Pancreas (tissue), 10 donors: ENCODE data around the gene RNF220. TPM values are rescaled to one million over a fixed set of nuclear protein-coding genes. Genes with fewer than 3 reads are reported as not detected.
A peak's percentile ranks its signal among the peaks of the same experiment; 100 is the strongest.

ENCODE experiments used
- ATAC-seq, 4 donors: fragments of 200-7000 bp; cut with Tn5 transposase; one replicate each; pipeline versions ENCODE4 v1.8.0 to v1.9.1; 2020; ENCODE audit warnings: mild to moderate bottlenecking in 4 of 4, moderate library complexity in 4 of 4
- DNase-seq, 6 donors: peaks; one replicate each; pipeline ENCODE4 v3.0.0-alpha.2; 2020
- FAIRE-seq: peaks from 2 replicates; lab custom pipeline; 2012; peaks lifted over from hg19 to GRCh38; lab: Jason Lieb, UNC
- H3K27ac ChIP-seq, 4 donors: fragments of 200-600 bp; sonication (generic); 1 replicate in 3 of 4; 2 replicates in 1 of 4; pipeline versions ENCODE4 v1.5.0 to v1.8.0; 2020
- H3K27me3 ChIP-seq, 4 donors: fragments of 200-600 bp; one replicate each; pipeline ENCODE4 v1.8.0; 2021
- H3K36me3 ChIP-seq, 3 donors: fragments of 200-600 bp; sonication (generic) in 1 of 3; one replicate each; pipeline versions ENCODE4 v1.5.0 to v1.8.0; 2020 to 2021
- H3K4me1 ChIP-seq, 3 donors: fragments of 200-600 bp; one replicate each; pipeline ENCODE4 v1.8.0; 2021
- H3K4me3 ChIP-seq, 4 donors: fragments of 200-600 bp; sonication (generic) in 2 of 4; one replicate each; pipeline versions ENCODE4 v1.5.0 to v1.8.0; 2020 to 2021
- H3K9me3 ChIP-seq, 4 donors: fragments of 200-600 bp; one replicate each; pipeline ENCODE4 v1.8.0; 2021
- CTCF ChIP-seq, 4 donors: fragments of 200-600 bp; sonication (generic) in 3 of 4; IDR thresholded peaks; one replicate each; pipeline versions ENCODE4 v1.5.0 to v1.8.0; 2021; ENCODE audit warnings: antibody characterized with exemption in 4 of 4
- WGBS, 2 donors: extraction: QIAGEN DNeasy Blood & Tissue Kit; methylation state at CpG; one replicate each; pipeline ENCODE4 v1.1.7; 2013; 5-methylcytosine and 5-hydroxymethylcytosine counted together
- intact Hi-C, 3 donors: fragments of 100-400 bp; cut with DNase I; formaldehyde crosslinking; loops; one replicate each; pipeline versions ENCODE4 v1.11.1 to v1.14.2; 2022
- polyA plus RNA-seq, 2 donors: library from polyadenylated mRNA; stranded (reverse); fragments of 200-250 nt; gene quantifications; one replicate each; pipeline ENCODE4 v1.2.3, GENCODE V29; 2013
- total RNA-seq, 6 donors: library from RNA; stranded (reverse); fragmentation: NEBNext Ultra II Directional in 4 of 6; extraction: Animal tissue kit (Norgen Biotek cat#: 25700) in 4 of 6; gene quantifications; one replicate each; pipeline versions ENCODE4 v1.2.1 to v1.2.4, GENCODE V29; 2021 to 2023
- donor health status: healthy with polysubstance abuse.
- donor health status: DM: no; HTN: no; CAD: no; lungs with moderate emphysema.
- donor health status: DM: no; HTN: no; CAD: no.
- donor health status: control.
- donor health status: control.
- donor health status: Bipolar disorder and iron deficiency.
- donor health status: DM: yes; HTN: yes; CAD: no.
- donor health status: DM: no; HTN: no; CAD: no.
- donor health status: DM: no; HTN: no; CAD: no.
- donor health status: DM: yes; HTN: yes; CAD: no.

The RNF220 gene
- total and polyA plus RNA-seq, 8 donors: 22.3 to 43.2 (median 33.0) TPM

GRCh38 chr1:44624268-44624901 is 219.3 kb downstream of the RNF220 start:
- Histone ChIP-seq H3K9me3 (no peaks in the 10 kb centered on the region), H3K36me3 (no peaks in the 10 kb centered on the region), H3K4me1 (no peaks in the 10 kb centered on the region), H3K27ac (no peak overlapping the region), H3K4me3 (no peak overlapping the region), H3K27me3 (no peaks in the 10 kb centered on the region)
- 80 to 81% methylated on average over 12 of the region's 12 CpGs for WGBS, 2 donors
- FAIRE-seq: no peak
- intact Hi-C loops: no loop called here
- DNase-seq: no peak
- no peak for ATAC-seq
- no peak for TF ChIP-seq CTCF (IDR thresholded peaks at IDR 0.05)

- 87 to 93% methylated on average over 7 of the region's 7 CpGs for WGBS, 2 donors
- Histone ChIP-seq H3K27me3 (no peaks in the 10 kb centered on the region), H3K4me3 (no peak overlapping the region), H3K4me1 (no peaks in the 10 kb centered on the region), H3K36me3 (no peaks in the 10 kb centered on the region), H3K27ac (no peak overlapping the region), H3K9me3 (no peaks in the 10 kb centered on the region)
- intact Hi-C loops: no loop called here
- ATAC-seq: no peak
- no peak for FAIRE-seq
- no peak for TF ChIP-seq CTCF (IDR thresholded peaks at IDR 0.05)
- no peak for DNase-seq
Measured at GRCh38 chr1:44625348-44625747, 220.3 kb downstream of the RNF220 start.

GRCh38 chr1:44628962-44629756 is 224.1 kb downstream of the RNF220 start:
- H3K9me3 ChIP-seq: no peaks in the 10 kb centered on the region
- peaks cover 0 to 16% (median 0%) of the 10 kb centered on the region in 3 donors for H3K4me1 ChIP-seq
- no peak for FAIRE-seq
- no peak for ATAC-seq
- 71 to 72% methylated on average over 5 of the region's 5 CpGs for WGBS, 2 donors
- no peaks in the 10 kb centered on the region for H3K27me3 ChIP-seq
- peaks cover 0 to 5% (median 0%) of the 10 kb centered on the region in 3 donors for H3K36me3 ChIP-seq
- peak in 3 of 6 donors; percentile 3 to 40 (median 6) for DNase-seq
- no peak overlapping the region for H3K4me3 ChIP-seq
- intact Hi-C loops: no loop called here
- TF ChIP-seq CTCF (IDR thresholded peaks at IDR 0.05): no peak
- no peak overlapping the region for H3K27ac ChIP-seq

DNA sequence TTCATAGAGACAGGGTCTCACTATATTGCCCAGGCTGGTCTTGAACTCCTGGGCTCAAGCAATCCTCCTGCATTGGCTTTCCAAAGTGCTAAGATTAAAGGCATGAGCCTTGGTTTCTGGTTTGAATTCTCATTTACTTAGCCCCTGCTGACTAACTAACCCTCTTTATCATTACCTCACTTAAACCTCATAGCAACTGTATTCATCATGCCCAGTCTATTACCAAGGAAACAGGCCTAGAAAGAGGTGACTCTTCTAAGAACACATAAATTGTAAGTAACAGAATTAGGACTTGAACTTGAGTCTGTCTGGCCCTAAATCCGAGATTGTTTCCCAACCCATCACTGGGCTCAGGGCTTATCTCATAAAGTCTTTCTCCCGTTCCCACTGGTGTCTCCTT is 225.1 kb downstream of the RNF220 start:
- ATAC-seq (no peak), FAIRE-seq (no peak), DNase-seq (no peak)
- no peak for TF ChIP-seq CTCF (IDR thresholded peaks at IDR 0.05)
- Histone ChIP-seq H3K9me3 (no peaks in the 10 kb centered on the region), H3K27ac (no peak overlapping the region), H3K4me3 (no peak overlapping the region), H3K4me1 (peaks cover 0 to 16% (median 0%) of the 10 kb centered on the region in 3 donors), H3K27me3 (no peaks in the 10 kb centered on the region), H3K36me3 (peaks cover 0 to 5% (median 0%) of the 10 kb centered on the region in 3 donors)
- WGBS, 2 donors: 91 to 98% methylated on average over 2 of the region's 2 CpGs
- intact Hi-C loops: no loop called here

DNA sequence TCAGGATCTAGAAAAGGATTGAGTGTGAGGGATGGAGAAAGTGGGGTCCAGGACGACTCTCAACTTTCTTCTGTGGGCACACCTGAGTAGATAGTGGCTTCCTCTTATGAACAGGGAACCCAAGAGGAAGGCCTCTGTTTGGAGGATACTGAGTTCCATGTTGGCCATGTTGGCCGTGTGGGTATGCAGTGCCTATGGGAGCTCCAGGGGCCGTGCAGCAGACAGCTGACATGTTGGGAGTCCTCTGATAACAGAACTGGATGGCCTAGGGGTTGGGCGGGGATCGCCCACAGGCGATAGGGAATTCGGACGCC is 226.2 kb downstream of the RNF220 start:
- Histone ChIP-seq H3K36me3 (peaks cover 6 to 10% (median 10%) of the 10 kb centered on the region in 3 donors), H3K27ac (peak overlapping the region; percentile 84 to 93 (median 88)), H3K27me3 (no peaks in the 10 kb centered on the region), H3K9me3 (no peaks in the 10 kb centered on the region), H3K4me1 (peaks cover 0 to 16% (median 0%) of the 10 kb centered on the region in 3 donors), H3K4me3 (peak overlapping the region; percentile 75 to 86 (median 80))
- TF ChIP-seq CTCF (IDR thresholded peaks at IDR 0.05): no peak
- FAIRE-seq (no peak), ATAC-seq (peak in 3 of 4 donors; percentile 14 to 37 (median 32)), DNase-seq (no peak)
- intact Hi-C loops: no loop called here
- 13% methylated on average over 8 of the region's 8 CpGs for WGBS, 2 donors
